CD4-positive, alpha-beta T cell treated with Interleukin-17A for 4 hours (primary cell): ENCODE data around the gene RPL4.
"Not testable (repeated sequence)": the region's sequence is repeated elsewhere in the genome, so short reads cannot be mapped to it uniquely, and the experiment has no call there.

Experiments
- DNase-seq: peaks from one replicate; pipeline ENCODE4 v3.0.0-alpha.2; 2020; ENCODE audit warnings: mixed read lengths

RPL4 gene

GRCh38 chr15:66489179-66489791 lies 15.4 kb downstream of the RPL4 start:
- no peak for DNase-seq

GRCh38 chr15:66488525-66488924 lies 16.1 kb downstream of the RPL4 start:
- DNase-seq = no peak

GRCh38 chr15:66486887-66487286 lies 17.8 kb downstream of the RPL4 start:
- DNase-seq = no peak

- no peak for DNase-seq
Measured at GRCh38 chr15:66484539-66485112, 20.0 kb downstream of the RPL4 start.

- DNase-seq = no peak
Measured at GRCh38 chr15:66483131-66483566, 21.5 kb downstream of the RPL4 start.

GRCh38 chr15:66482539-66482938 lies 22.1 kb downstream of the RPL4 start:
- no peak for DNase-seq

- no peak for DNase-seq
Measured at GRCh38 chr15:66481107-66481856, 23.4 kb downstream of the RPL4 start.

GRCh38 chr15:66480267-66480666 lies 24.4 kb downstream of the RPL4 start:
- no peak for DNase-seq

GRCh38 chr15:66477011-66477410 lies 27.6 kb downstream of the RPL4 start:
- DNase-seq = no peak

- no peak for DNase-seq
Measured at GRCh38 chr15:66476535-66476934, 28.1 kb downstream of the RPL4 start.

GRCh38 chr15:66474963-66475362 lies 29.7 kb downstream of the RPL4 start:
- DNase-seq = no peak

- DNase-seq = no peak
Measured at GRCh38 chr15:66474135-66474534, 30.5 kb downstream of the RPL4 start.

- peak; percentile 46 for DNase-seq
Measured at GRCh38 chr15:66472176-66472999, 32.3 kb downstream of the RPL4 start.

- DNase-seq = not testable (repeated sequence)
Measured at GRCh38 chr15:66470825-66471224, 33.8 kb downstream of the RPL4 start.

GRCh38 chr15:66467162-66468040 lies 37.3 kb downstream of the RPL4 start:
- not testable (repeated sequence) for DNase-seq

- not testable (repeated sequence) for DNase-seq
Measured at GRCh38 chr15:66465294-66465693, 39.4 kb downstream of the RPL4 start.

- no peak for DNase-seq
Measured at GRCh38 chr15:66462627-66463026, 42.0 kb downstream of the RPL4 start.

- DNase-seq = no peak
Measured at GRCh38 chr15:66461917-66462316, 42.7 kb downstream of the RPL4 start.

GRCh38 chr15:66461294-66461693 lies 43.4 kb downstream of the RPL4 start:
- not testable (repeated sequence) for DNase-seq

GRCh38 chr15:66459818-66460615 lies 44.6 kb downstream of the RPL4 start:
- no peak for DNase-seq

GRCh38 chr15:66456211-66456610 lies 48.4 kb downstream of the RPL4 start:
- no peak for DNase-seq
